ENCODE measurements around the gene ZMYM4. TPM values are rescaled to one million over a fixed set of nuclear protein-coding genes. Genes with fewer than 3 reads are reported as not detected.

ZMYM4 gene
- polyA plus RNA-seq, 3 donors: 12.3 to 31.8 (median 26.0) TPM

GRCh38 chr1:35434703-35435102 is 166.2 kb downstream of the ZMYM4 start:
- H3K4me3 ChIP-seq (replicated peaks in 1 of 3; ENCODE audit: low read depth in 2 of 3, low read length in 3 of 3): no peak overlapping the region
- 96% methylated on average over 12 of the region's 12 CpGs for whole genome bisulfite sequencing (ENCODE audit: insufficient coverage)
- Mint-ChIP-seq H3K4me3 (no peak overlapping the region), H3K4me1 (peaks cover 9% of the 10 kb centered on the region), H3K27me3 (ENCODE audit: low read depth in 3 of 3) (peaks cover 0 to 2% (median 2%) of the 10 kb centered on the region in 3 donors), H3K9me3 (peaks cover 0 to 1% (median 0%) of the 10 kb centered on the region in 7 donors), H3K27ac (peak overlapping the region in 3 of 7 donors; percentile 27 to 73 (median 27)), H3K36me3 (peaks cover 83 to 92% of the 10 kb centered on the region in 2 donors)
- peaks cover 5% of the 10 kb centered on the region for H3K79me2 ChIP-seq (ENCODE audit: insufficient read depth, low read length)
- intact Hi-C loops (cut with micrococcal nuclease): no loop called here
- H3K9ac ChIP-seq (ENCODE audit: insufficient read depth, low read length, poor library complexity, severe bottlenecking): no peak overlapping the region
- H3K27ac ChIP-seq (ENCODE audit: low read depth in 1 of 2, low read length in 2 of 2): peak overlapping the region; percentile 18 to 48
- H4K20me1 ChIP-seq (ENCODE audit: insufficient read depth, low read length): peaks cover 6% of the 10 kb centered on the region
- no peak overlapping the region for H3K4me2 ChIP-seq (replicated peaks; ENCODE audit: extremely low read depth, low read length, poor library complexity, severe bottlenecking)
- H3K4me1 ChIP-seq (ENCODE audit: control insufficient read depth in 1 of 2, insufficient read depth in 2 of 2, low read length in 2 of 2): peaks cover under 1% of the 10 kb centered on the region in 2 donors
- peaks cover 75 to 80% of the 10 kb centered on the region in 2 donors for H3K36me3 ChIP-seq (replicated peaks in 1 of 2; ENCODE audit: control insufficient read depth in 1 of 2, insufficient read depth in 2 of 2, low read length in 2 of 2)
- DNase-seq: no peak
- H2AFZ ChIP-seq (ENCODE audit: insufficient read depth, low read depth, low read length, poor library complexity, severe bottlenecking): no peak overlapping the region
- H3K27me3 ChIP-seq (ENCODE audit: control insufficient read depth in 2 of 2, insufficient read depth in 2 of 2, low read length in 2 of 2): no peaks in the 10 kb centered on the region
- no peaks in the 10 kb centered on the region for H3K9me3 ChIP-seq (replicated peaks in 1 of 2; ENCODE audit: control insufficient read depth in 1 of 2, insufficient read depth in 1 of 2, low read length in 2 of 2)
- TF ChIP-seq CTCF (IDR thresholded peaks at IDR 0.05): no peak

- Histone ChIP-seq H3K9ac (ENCODE audit: insufficient read depth, low read length, poor library complexity, severe bottlenecking) (no peak overlapping the region), H3K79me2 (ENCODE audit: insufficient read depth, low read length) (peaks cover 14% of the 10 kb centered on the region), H4K20me1 (ENCODE audit: insufficient read depth, low read length) (peaks cover 6% of the 10 kb centered on the region), H3K9me3 (replicated peaks in 1 of 2; ENCODE audit: control insufficient read depth in 1 of 2, insufficient read depth in 1 of 2, low read length in 2 of 2) (no peaks in the 10 kb centered on the region), H3K27me3 (ENCODE audit: control insufficient read depth in 2 of 2, insufficient read depth in 2 of 2, low read length in 2 of 2) (no peaks in the 10 kb centered on the region), H3K4me2 (replicated peaks; ENCODE audit: extremely low read depth, low read length, poor library complexity, severe bottlenecking) (no peak overlapping the region), H2AFZ (ENCODE audit: insufficient read depth, low read depth, low read length, poor library complexity, severe bottlenecking) (no peak overlapping the region), H3K36me3 (replicated peaks in 1 of 2; ENCODE audit: control insufficient read depth in 1 of 2, insufficient read depth in 2 of 2, low read length in 2 of 2) (peaks cover 89 to 90% of the 10 kb centered on the region in 2 donors), H3K4me3 (replicated peaks in 1 of 3; ENCODE audit: low read depth in 2 of 3, low read length in 3 of 3) (no peak overlapping the region), H3K4me1 (ENCODE audit: control insufficient read depth in 1 of 2, insufficient read depth in 2 of 2, low read length in 2 of 2) (no peaks in the 10 kb centered on the region), H3K27ac (ENCODE audit: low read depth in 1 of 2, low read length in 2 of 2) (peak overlapping the region in 1 of 2 donors; percentile 33)
- intact Hi-C loops (cut with micrococcal nuclease): no loop called here
- Mint-ChIP-seq H3K4me3 (no peak overlapping the region), H3K4me1 (peaks cover 9% of the 10 kb centered on the region), H3K9me3 (peaks cover 0 to 1% (median 0%) of the 10 kb centered on the region in 7 donors), H3K27me3 (ENCODE audit: low read depth in 3 of 3) (peaks cover 0 to 2% (median 2%) of the 10 kb centered on the region in 3 donors), H3K27ac (no peak overlapping the region), H3K36me3 (peaks cover 88 to 94% of the 10 kb centered on the region in 2 donors)
- DNase-seq: no peak
- TF ChIP-seq CTCF (IDR thresholded peaks at IDR 0.05): no peak
- WGBS (ENCODE audit: insufficient coverage): 92% methylated on average over 7 of the region's 10 CpGs
Observed at GRCh38 chr1:35436078-35436477, 167.6 kb downstream of the ZMYM4 start.

Measured in CD14-positive monocyte (primary cell).